Endothelial cell (in vitro differentiated cells): ENCODE results near the gene ZEB2. TPM values are rescaled to one million over a fixed set of nuclear protein-coding genes. Genes with fewer than 3 reads are reported as not detected.

Experiments
- DNase-seq: peaks from one replicate; pipeline ENCODE4 v3.0.0; 2021; ENCODE audit warnings: low spot score
- H3K27ac Mint-ChIP-seq: one replicate; pipeline ENCODE4 v1.8.0; 2021; ENCODE audit warnings: mixed read lengths, inconsistent platforms; ENCODE audit not compliant: unreplicated experiment
- H3K27me3 Mint-ChIP-seq: one replicate; pipeline ENCODE4 v1.8.0; 2021; ENCODE audit warnings: mild to moderate bottlenecking, moderate library complexity, mixed read lengths, inconsistent platforms; ENCODE audit not compliant: unreplicated experiment
- H3K36me3 Mint-ChIP-seq: one replicate; pipeline ENCODE4 v1.8.0; 2021; ENCODE audit warnings: mild to moderate bottlenecking, low read depth, mixed read lengths, inconsistent platforms; ENCODE audit not compliant: unreplicated experiment
- H3K4me1 Mint-ChIP-seq: one replicate; pipeline ENCODE4 v1.8.0; 2021; ENCODE audit warnings: mild to moderate bottlenecking, mixed read lengths, inconsistent platforms; ENCODE audit not compliant: unreplicated experiment
- H3K4me3 Mint-ChIP-seq: one replicate; pipeline ENCODE4 v1.8.0; 2021; ENCODE audit warnings: mild to moderate bottlenecking, mixed read lengths, inconsistent platforms; ENCODE audit not compliant: unreplicated experiment
- H3K9me3 Mint-ChIP-seq: one replicate; pipeline ENCODE4 v1.8.0; 2021; ENCODE audit warnings: mixed read lengths, inconsistent platforms; ENCODE audit not compliant: unreplicated experiment
- total RNA-seq: library from RNA; stranded (reverse); fragmentation: NEBNext Ultra II Directional; extraction: Animal tissue kit (Norgen Biotek cat#: 25700); gene quantifications from one replicate; pipeline ENCODE4 v1.2.1, GENCODE V29; 2021; ENCODE audit not compliant: unreplicated experiment
- TF ChIP-seq, protein P1 (sequence below): fragments of 200-600 bp; sonication (generic); IDR thresholded peaks from one replicate; pipeline ENCODE4 v1.5.0; 2021; ENCODE audit warnings: antibody characterized with exemption; ENCODE audit not compliant: unreplicated experiment

The ZEB2 gene
- total RNA-seq, 1 donor from 2014 or later: 109 TPM

DNA sequence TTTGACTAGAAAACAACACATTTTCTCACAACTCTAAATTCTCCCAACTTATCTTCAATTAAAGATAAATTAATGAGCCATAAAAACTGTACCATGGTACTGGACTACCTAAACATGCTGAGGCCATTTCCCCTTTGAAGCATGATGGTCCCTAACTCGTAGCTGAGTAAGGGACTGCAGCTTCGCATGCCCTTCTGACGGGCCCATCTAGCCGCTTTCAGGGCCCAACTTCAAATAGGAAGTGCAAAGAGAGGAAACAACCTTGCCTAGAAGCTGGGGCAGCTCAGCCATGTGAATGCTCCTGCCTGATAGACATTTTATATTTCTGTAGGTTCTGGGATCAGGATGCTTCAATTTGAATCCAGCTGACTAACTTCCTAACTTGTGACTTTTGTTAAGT is 72.4 kb downstream of the ZEB2 start:
- Mint-ChIP-seq H3K4me3 (peak overlapping the region; percentile 62), H3K4me1 (peaks cover 47% of the 10 kb centered on the region), H3K36me3 (peaks cover 25% of the 10 kb centered on the region), H3K27me3 (peaks cover 9% of the 10 kb centered on the region), H3K27ac (no peak overlapping the region), H3K9me3 (no peaks in the 10 kb centered on the region)
- no peak for DNase-seq
- TF ChIP-seq, protein P1, sequence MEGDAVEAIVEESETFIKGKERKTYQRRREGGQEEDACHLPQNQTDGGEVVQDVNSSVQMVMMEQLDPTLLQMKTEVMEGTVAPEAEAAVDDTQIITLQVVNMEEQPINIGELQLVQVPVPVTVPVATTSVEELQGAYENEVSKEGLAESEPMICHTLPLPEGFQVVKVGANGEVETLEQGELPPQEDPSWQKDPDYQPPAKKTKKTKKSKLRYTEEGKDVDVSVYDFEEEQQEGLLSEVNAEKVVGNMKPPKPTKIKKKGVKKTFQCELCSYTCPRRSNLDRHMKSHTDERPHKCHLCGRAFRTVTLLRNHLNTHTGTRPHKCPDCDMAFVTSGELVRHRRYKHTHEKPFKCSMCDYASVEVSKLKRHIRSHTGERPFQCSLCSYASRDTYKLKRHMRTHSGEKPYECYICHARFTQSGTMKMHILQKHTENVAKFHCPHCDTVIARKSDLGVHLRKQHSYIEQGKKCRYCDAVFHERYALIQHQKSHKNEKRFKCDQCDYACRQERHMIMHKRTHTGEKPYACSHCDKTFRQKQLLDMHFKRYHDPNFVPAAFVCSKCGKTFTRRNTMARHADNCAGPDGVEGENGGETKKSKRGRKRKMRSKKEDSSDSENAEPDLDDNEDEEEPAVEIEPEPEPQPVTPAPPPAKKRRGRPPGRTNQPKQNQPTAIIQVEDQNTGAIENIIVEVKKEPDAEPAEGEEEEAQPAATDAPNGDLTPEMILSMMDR: no peak

DNA sequence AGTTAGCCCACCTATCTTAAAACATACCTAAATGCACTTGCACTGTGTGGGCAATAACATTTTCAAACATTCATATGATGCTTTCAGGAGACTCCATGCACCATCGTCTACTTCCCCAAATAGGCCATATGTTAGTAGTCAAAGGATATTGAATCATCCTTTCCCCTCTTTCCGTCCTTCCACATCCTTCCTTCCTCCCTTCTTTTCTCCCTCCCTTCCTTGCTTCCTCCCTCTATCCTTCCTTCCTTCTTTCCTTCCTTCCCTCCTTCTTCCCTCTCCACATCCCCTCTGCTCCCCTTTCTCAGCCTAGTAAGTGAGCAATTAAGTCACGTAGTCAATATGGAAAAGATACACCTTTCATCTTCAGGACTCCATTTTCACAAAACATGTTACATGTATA is 73.8 kb downstream of the ZEB2 start:
- H3K9me3 Mint-ChIP-seq: no peaks in the 10 kb centered on the region
- DNase-seq: no peak
- peaks cover 25% of the 10 kb centered on the region for H3K36me3 Mint-ChIP-seq
- peak overlapping the region; percentile 21 for H3K4me3 Mint-ChIP-seq
- peaks cover 9% of the 10 kb centered on the region for H3K27me3 Mint-ChIP-seq
- peaks cover 44% of the 10 kb centered on the region for H3K4me1 Mint-ChIP-seq
- H3K27ac Mint-ChIP-seq: no peak overlapping the region
- TF ChIP-seq, protein P1: no peak

DNA sequence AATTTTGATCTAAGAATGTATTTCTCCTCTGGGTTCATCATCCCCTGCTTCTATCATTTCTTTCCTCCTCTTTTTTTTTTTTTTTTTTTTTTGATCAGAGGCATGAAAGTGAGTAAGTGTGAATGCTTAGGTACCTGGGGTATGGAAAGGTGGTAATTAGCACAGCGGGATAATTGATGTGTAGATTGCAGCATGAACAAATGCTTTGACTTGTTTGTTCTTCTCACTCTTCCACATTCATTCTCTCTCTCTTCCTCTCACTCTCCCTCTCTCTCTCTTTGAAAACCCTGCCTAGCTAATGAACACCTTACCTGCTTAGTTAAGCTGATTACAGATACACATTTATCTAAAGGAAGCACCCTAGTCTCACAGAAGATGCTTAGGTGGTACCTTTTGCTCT is 74.7 kb downstream of the ZEB2 start:
- H3K27ac Mint-ChIP-seq: no peak overlapping the region
- no peaks in the 10 kb centered on the region for H3K9me3 Mint-ChIP-seq
- peaks cover 9% of the 10 kb centered on the region for H3K27me3 Mint-ChIP-seq
- no peak for DNase-seq
- peaks cover 45% of the 10 kb centered on the region for H3K4me1 Mint-ChIP-seq
- H3K4me3 Mint-ChIP-seq: no peak overlapping the region
- H3K36me3 Mint-ChIP-seq: peaks cover 25% of the 10 kb centered on the region
- TF ChIP-seq, protein P1: no peak

DNA sequence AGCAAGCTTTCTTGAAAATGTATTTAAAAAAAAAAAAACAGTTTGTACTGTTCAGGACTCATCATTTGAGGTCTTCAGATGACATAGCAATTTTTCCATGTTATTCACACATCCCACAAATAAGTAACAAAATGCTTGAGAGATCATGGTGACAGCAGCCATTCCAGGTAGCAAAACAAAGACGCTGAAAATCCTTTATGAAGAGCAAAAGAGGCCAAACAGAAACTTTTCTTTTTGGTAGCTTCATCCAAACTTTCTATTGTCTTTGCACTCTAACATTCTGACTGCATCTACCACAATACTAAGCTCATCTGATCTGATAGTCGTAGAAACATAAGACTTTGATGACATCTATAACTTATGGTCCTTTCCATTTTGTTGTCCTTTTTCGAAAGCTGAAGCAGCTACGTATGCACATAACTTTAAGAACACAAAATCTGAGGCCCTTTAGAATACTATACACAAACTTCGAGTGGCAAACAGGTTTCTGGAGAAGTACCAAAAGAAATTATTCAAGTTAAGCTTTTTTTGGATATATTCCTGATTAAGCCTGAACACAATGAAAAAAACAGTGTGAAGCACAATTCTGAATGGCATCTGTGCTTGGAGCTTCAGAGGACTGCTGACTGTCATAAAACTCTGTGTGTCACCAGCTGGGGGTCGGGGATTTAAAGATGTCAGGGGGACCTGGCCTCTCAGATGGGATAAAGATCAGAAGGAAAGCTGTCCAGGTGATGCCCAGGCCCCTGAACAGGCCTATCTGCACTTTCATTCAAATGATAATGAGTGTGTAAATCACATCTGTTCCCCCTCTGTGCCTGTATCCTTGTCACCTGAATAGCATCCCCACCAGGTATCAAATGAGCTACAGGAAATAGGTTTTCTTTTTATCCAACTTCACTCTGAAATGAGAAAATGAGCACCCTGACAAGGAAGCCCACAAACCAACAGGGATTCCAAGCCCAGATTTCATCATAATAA is 75.8 kb downstream of the ZEB2 start:
- H3K9me3 Mint-ChIP-seq: no peaks in the 10 kb centered on the region
- peaks cover 25% of the 10 kb centered on the region for H3K36me3 Mint-ChIP-seq
- TF ChIP-seq, protein P1: no peak
- H3K27me3 Mint-ChIP-seq: peaks cover 6% of the 10 kb centered on the region
- no peak for DNase-seq
- no peak overlapping the region for H3K27ac Mint-ChIP-seq
- H3K4me1 Mint-ChIP-seq: peaks cover 39% of the 10 kb centered on the region
- peak overlapping the region; percentile 21 for H3K4me3 Mint-ChIP-seq

DNA sequence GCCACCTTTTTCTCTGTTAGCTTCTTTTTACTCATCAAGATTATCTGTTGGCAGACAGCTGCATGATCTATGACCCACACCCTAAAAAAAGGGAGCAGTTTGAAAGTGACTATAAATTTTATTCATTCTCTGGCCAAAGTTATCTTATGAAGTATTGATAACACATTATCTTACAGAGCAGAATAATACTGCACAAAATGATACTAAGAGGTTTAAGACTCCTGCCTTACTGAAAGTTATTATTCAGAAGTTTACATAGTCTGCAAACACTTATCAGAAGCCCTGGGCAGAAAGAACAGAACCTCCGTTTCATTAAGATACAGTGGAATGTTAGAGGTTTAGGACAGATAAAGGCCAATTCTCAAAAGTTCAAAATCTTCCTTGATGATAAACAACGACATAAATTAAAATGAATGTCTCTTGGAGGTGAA is 78.2 kb downstream of the ZEB2 start:
- DNase-seq: no peak
- peaks cover 14% of the 10 kb centered on the region for H3K36me3 Mint-ChIP-seq
- H3K9me3 Mint-ChIP-seq: no peaks in the 10 kb centered on the region
- H3K27ac Mint-ChIP-seq: peak overlapping the region; percentile 8
- peaks cover 32% of the 10 kb centered on the region for H3K4me1 Mint-ChIP-seq
- no peak overlapping the region for H3K4me3 Mint-ChIP-seq
- TF ChIP-seq, protein P1: no peak
- H3K27me3 Mint-ChIP-seq: peaks cover 6% of the 10 kb centered on the region
